ENCODE measurements around the gene SNX32.

SNX32 gene

GRCh38 chr11:65854852-65855837, 21.4 kb downstream of the SNX32 start:
- DNase-seq (ENCODE audit: low read depth, low spot score) = no peak

- DNase-seq (ENCODE audit: low read depth, low spot score) = no peak
These were observed 22.2 kb downstream of the SNX32 start for GRCh38 chr11:65855927-65856363.

- DNase-seq (ENCODE audit: low read depth, low spot score) = no peak
These were observed 23.1 kb downstream of the SNX32 start for GRCh38 chr11:65856689-65857499.

- no peak for DNase-seq (ENCODE audit: low read depth, low spot score)
These were observed 23.7 kb downstream of the SNX32 start for GRCh38 chr11:65857500-65857852.

- peak; percentile 93 for DNase-seq (ENCODE audit: low read depth, low spot score)
These were observed 24.3 kb downstream of the SNX32 start, which contains the start of gene CFL1 for GRCh38 chr11:65857853-65858680. Gene CFL1 (minus strand): TSS chr11:65858180. CDS start chr11:65858099, 81 bp downstream.

- no peak for DNase-seq (ENCODE audit: low read depth, low spot score)
These were observed 24.9 kb downstream of the SNX32 start for GRCh38 chr11:65858681-65859087.

- DNase-seq (ENCODE audit: low read depth, low spot score) = peak; percentile 98
These were observed 25.5 kb downstream of the SNX32 start for GRCh38 chr11:65859095-65859811.

- DNase-seq (ENCODE audit: low read depth, low spot score) = no peak
These were observed 26.1 kb downstream of the SNX32 start for GRCh38 chr11:65859812-65860277.

- DNase-seq (ENCODE audit: low read depth, low spot score) = peak; percentile 96
These were observed 26.8 kb downstream of the SNX32 start, which contains the start of gene MUS81 for GRCh38 chr11:65860278-65861164. Gene MUS81 (plus strand): TSS chr11:65860433. CDS start chr11:65860754, 321 bp downstream.

GRCh38 chr11:65861165-65861505, 27.4 kb downstream of the SNX32 start:
- DNase-seq (ENCODE audit: low read depth, low spot score) = no peak

- no peak for DNase-seq (ENCODE audit: low read depth, low spot score)
These were observed 27.9 kb downstream of the SNX32 start for GRCh38 chr11:65861533-65862183.

- no peak for DNase-seq (ENCODE audit: low read depth, low spot score)
These were observed 28.5 kb downstream of the SNX32 start for GRCh38 chr11:65862191-65862735.

GRCh38 chr11:65862941-65863888, 29.5 kb downstream of the SNX32 start:
- DNase-seq (ENCODE audit: low read depth, low spot score) = no peak

- no peak for DNase-seq (ENCODE audit: low read depth, low spot score)
These were observed 30.3 kb downstream of the SNX32 start for GRCh38 chr11:65863889-65864705.

- no peak for DNase-seq (ENCODE audit: low read depth, low spot score)
These were observed 31.1 kb downstream of the SNX32 start for GRCh38 chr11:65864706-65865471.
